PC-9 (cell line): ENCODE results near the gene SDK1.

Source experiments
- CTCF ChIP-seq: fragments of 200-600 bp; sonication (generic); conservative IDR thresholded peaks from 2 replicates; pipeline ENCODE4 v1.6.1; 2017; ENCODE audit warnings: mixed run types, antibody characterized with exemption, mild to moderate bottlenecking, moderate library complexity
- EZH2 ChIP-seq: fragments of 200-600 bp; sonication (generic); IDR thresholded peaks from 2 replicates; pipeline ENCODE4 v1.8.0; 2017; ENCODE audit warnings: antibody characterized with exemption, low read depth

GRCh38 chr7:3984456-3984855 lies 683.4 kb downstream of the SDK1 start:
- TF ChIP-seq CTCF, result no peak
- TF ChIP-seq EZH2, result no peak
